ENCODE measurements around the gene LSM7.

LSM7 gene

DNA sequence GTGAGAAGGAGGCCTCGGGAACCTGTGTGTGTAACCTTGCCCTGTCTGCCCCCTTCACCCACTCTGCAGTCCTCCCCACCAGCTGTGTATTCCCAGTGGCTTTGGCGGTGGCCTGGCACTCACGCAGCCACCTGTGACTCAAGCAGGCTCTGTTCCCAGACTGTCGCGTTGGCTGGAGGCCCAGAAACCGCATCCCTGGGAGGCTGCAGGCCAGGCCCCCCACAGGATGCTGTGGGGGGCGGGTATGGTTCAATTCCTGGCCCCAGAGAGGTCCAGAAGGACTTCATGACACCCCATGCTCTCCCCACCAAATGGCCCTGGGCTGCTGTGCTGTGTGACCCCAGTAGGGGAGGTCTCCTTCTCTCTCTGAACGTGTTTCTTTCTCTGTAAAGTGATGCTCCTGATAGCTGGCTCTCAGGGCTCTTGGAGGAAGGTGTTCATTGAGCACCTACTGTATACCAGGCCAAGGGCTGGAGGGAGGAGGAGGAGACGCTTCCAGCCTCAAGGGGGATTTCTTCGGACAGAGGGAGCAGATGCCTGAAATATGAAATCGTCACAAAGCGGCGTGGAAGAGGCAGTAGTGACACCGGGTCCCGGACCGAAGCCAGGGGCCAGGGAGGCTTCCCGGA, 18.5 kb downstream of the LSM7 start:
- H3K4me2 ChIP-seq (ENCODE audit: low read length), result no peak overlapping the region
- no peak overlapping the region for H3K4me3 ChIP-seq (ENCODE audit: low read depth, low read length, poor library complexity, severe bottlenecking)
- H2AFZ ChIP-seq (ENCODE audit: low read length), result no peak overlapping the region
- no peaks in the 10 kb centered on the region for H3K79me2 ChIP-seq (ENCODE audit: insufficient read depth, low read length)
- TF ChIP-seq, protein P1, sequence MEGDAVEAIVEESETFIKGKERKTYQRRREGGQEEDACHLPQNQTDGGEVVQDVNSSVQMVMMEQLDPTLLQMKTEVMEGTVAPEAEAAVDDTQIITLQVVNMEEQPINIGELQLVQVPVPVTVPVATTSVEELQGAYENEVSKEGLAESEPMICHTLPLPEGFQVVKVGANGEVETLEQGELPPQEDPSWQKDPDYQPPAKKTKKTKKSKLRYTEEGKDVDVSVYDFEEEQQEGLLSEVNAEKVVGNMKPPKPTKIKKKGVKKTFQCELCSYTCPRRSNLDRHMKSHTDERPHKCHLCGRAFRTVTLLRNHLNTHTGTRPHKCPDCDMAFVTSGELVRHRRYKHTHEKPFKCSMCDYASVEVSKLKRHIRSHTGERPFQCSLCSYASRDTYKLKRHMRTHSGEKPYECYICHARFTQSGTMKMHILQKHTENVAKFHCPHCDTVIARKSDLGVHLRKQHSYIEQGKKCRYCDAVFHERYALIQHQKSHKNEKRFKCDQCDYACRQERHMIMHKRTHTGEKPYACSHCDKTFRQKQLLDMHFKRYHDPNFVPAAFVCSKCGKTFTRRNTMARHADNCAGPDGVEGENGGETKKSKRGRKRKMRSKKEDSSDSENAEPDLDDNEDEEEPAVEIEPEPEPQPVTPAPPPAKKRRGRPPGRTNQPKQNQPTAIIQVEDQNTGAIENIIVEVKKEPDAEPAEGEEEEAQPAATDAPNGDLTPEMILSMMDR (IDR thresholded peaks at IDR 0.05; ENCODE audit: low read length), result no peak
- no peak for TF ChIP-seq EZH2 (IDR thresholded peaks at IDR 0.05; ENCODE audit: borderline replicate concordance, low read length)
- peaks cover 12% of the 10 kb centered on the region; the same call in 1 of the 2 replicates for H3K27me3 ChIP-seq (ENCODE audit: insufficient read depth, low read length)
- no peak overlapping the region for H3K27ac ChIP-seq (ENCODE audit: low read depth, low read length, poor library complexity, severe bottlenecking)
- H4K20me1 ChIP-seq (ENCODE audit: insufficient read depth, low read length), result no peaks in the 10 kb centered on the region
- peaks cover 2% of the 10 kb centered on the region; the same call in 1 of the 2 replicates for H3K36me3 ChIP-seq (ENCODE audit: insufficient read depth, low read length)
- H3K9me3 ChIP-seq (ENCODE audit: low read length), result peaks cover 4% of the 10 kb centered on the region; the same call in 1 of the 2 replicates
- H3F3A ChIP-seq (ENCODE audit: insufficient read depth, low read length), result no peaks in the 10 kb centered on the region
- H3K9ac ChIP-seq (ENCODE audit: low read length), result no peak overlapping the region
- H3K9me2 ChIP-seq (ENCODE audit: low read depth, low read length), result no peaks in the 10 kb centered on the region
- H3K4me1 ChIP-seq (ENCODE audit: insufficient read depth, low read length, severe bottlenecking), result no peaks in the 10 kb centered on the region

GRCh38 chr19:2308114-2308556, 20.3 kb downstream of the LSM7 start, which contains the start of gene LINGO3:
Gene LINGO3, minus strand, starts transcription at chr19:2308154. Its CDS starts 16,378 bp downstream, at chr19:2291776.
- no peak within 1 kb of the TSS for H3K27ac ChIP-seq (ENCODE audit: low read depth, low read length, poor library complexity, severe bottlenecking)
- H3K4me2 ChIP-seq (ENCODE audit: low read length), result no peak within 1 kb of the TSS
- H3K9me3 ChIP-seq (ENCODE audit: low read length), result no peaks in the 10 kb centered on the region
- H3K4me3 ChIP-seq (ENCODE audit: low read depth, low read length, poor library complexity, severe bottlenecking), result no peak within 1 kb of the TSS
- H3K27me3 ChIP-seq (ENCODE audit: insufficient read depth, low read length), result peaks cover 14% of the 10 kb centered on the region; the same call in 1 of the 2 replicates
- no peaks in the 10 kb centered on the region for H3K36me3 ChIP-seq (ENCODE audit: insufficient read depth, low read length)
- no peaks in the 10 kb centered on the region for H3K79me2 ChIP-seq (ENCODE audit: insufficient read depth, low read length)
- no peak within 1 kb of the TSS for H3K9ac ChIP-seq (ENCODE audit: low read length)
- no peaks in the 10 kb centered on the region for H3F3A ChIP-seq (ENCODE audit: insufficient read depth, low read length)
- H3K9me2 ChIP-seq (ENCODE audit: low read depth, low read length), result no peaks in the 10 kb centered on the region
- no peaks in the 10 kb centered on the region for H4K20me1 ChIP-seq (ENCODE audit: insufficient read depth, low read length)
- no peaks in the 10 kb centered on the region for H3K4me1 ChIP-seq (ENCODE audit: insufficient read depth, low read length, severe bottlenecking)
- TF ChIP-seq, protein P1 (IDR thresholded peaks at IDR 0.05; ENCODE audit: low read length), result no peak
- no peak for TF ChIP-seq EZH2 (IDR thresholded peaks at IDR 0.05; ENCODE audit: borderline replicate concordance, low read length)
- no peak within 1 kb of the TSS for H2AFZ ChIP-seq (ENCODE audit: low read length)

GRCh38 chr19:2307518-2308012, 20.8 kb downstream of the LSM7 start:
- peaks cover 4% of the 10 kb centered on the region for H3K4me1 ChIP-seq (ENCODE audit: insufficient read depth, low read length, severe bottlenecking)
- H3K9me3 ChIP-seq (ENCODE audit: low read length), result no peaks in the 10 kb centered on the region
- no peaks in the 10 kb centered on the region for H3K36me3 ChIP-seq (ENCODE audit: insufficient read depth, low read length)
- no peaks in the 10 kb centered on the region for H3K9me2 ChIP-seq (ENCODE audit: low read depth, low read length)
- no peaks in the 10 kb centered on the region for H3K79me2 ChIP-seq (ENCODE audit: insufficient read depth, low read length)
- no peak overlapping the region for H3K27ac ChIP-seq (ENCODE audit: low read depth, low read length, poor library complexity, severe bottlenecking)
- no peak overlapping the region for H3K4me3 ChIP-seq (ENCODE audit: low read depth, low read length, poor library complexity, severe bottlenecking)
- no peaks in the 10 kb centered on the region for H4K20me1 ChIP-seq (ENCODE audit: insufficient read depth, low read length)
- TF ChIP-seq, protein P1 (IDR thresholded peaks at IDR 0.05; ENCODE audit: low read length), result no peak
- TF ChIP-seq EZH2 (IDR thresholded peaks at IDR 0.05; ENCODE audit: borderline replicate concordance, low read length), result no peak
- H3F3A ChIP-seq (ENCODE audit: insufficient read depth, low read length), result no peaks in the 10 kb centered on the region
- no peak overlapping the region for H3K9ac ChIP-seq (ENCODE audit: low read length)
- peaks cover 14% of the 10 kb centered on the region; the same call in 1 of the 2 replicates for H3K27me3 ChIP-seq (ENCODE audit: insufficient read depth, low read length)
- H3K4me2 ChIP-seq (ENCODE audit: low read length), result no peak overlapping the region
- H2AFZ ChIP-seq (ENCODE audit: low read length), result no peak overlapping the region

Data from OCI-LY1 (cell line).